GM21528 (cell line): ENCODE results near the gene C1orf198.

Source experiments
- ATAC-seq: cut with Tn5 transposase; IDR thresholded peaks from one replicate; pipeline ENCODE4 v1.9.1; 2021; ENCODE audit warnings: mild to moderate bottlenecking, moderate library complexity; ENCODE audit not compliant: unreplicated experiment, low FRiP score

Gene C1orf198

DNA sequence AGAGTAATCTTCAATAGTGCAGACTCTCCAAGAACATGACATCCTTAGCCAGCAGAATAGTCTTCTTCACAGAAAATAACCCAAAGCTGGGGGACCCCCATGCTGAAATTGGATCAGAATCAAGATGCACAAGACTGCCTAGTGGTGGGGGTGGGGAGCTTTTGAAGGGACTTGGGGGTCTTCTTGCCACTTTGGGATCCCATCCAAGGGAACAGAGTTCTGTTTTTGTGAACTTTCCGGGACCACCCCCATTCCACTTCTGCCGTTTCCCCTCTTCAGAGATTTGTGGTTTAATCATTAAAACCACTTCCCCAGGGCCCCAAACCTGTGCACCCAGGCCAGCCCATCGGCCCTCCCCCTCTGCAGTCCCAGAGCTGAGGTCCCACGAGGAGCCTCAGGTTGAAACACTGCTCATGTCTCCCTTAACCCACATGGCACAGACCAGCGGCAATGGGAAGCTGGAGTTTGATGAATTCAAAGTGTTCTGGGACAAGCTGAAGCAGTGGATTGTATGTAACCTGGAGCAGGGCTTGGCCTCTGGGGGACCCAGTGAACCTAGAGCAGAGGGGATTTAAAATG lies 76.2 kb downstream of the C1orf198 start:
- no peak for ATAC-seq

DNA sequence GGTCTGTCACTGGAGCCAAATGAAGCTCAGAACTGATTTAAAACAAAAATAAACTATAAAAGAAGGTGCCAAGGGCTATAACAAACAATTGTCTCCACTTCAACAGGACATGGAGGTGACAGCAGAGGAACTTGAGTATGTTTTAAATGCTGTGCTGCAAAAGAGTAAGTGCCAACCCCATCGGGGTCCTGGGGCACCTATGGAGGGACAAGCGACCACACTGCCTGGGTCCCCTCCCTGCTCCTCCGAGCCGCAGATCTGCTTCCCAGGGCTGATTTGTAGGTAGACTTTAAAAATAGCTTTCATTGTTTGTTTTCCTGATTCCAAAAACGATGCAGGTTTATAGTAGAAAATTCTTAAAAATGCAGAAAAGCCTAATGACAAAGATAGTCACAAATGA lies 78.3 kb downstream of the C1orf198 start:
- ATAC-seq = no peak

DNA sequence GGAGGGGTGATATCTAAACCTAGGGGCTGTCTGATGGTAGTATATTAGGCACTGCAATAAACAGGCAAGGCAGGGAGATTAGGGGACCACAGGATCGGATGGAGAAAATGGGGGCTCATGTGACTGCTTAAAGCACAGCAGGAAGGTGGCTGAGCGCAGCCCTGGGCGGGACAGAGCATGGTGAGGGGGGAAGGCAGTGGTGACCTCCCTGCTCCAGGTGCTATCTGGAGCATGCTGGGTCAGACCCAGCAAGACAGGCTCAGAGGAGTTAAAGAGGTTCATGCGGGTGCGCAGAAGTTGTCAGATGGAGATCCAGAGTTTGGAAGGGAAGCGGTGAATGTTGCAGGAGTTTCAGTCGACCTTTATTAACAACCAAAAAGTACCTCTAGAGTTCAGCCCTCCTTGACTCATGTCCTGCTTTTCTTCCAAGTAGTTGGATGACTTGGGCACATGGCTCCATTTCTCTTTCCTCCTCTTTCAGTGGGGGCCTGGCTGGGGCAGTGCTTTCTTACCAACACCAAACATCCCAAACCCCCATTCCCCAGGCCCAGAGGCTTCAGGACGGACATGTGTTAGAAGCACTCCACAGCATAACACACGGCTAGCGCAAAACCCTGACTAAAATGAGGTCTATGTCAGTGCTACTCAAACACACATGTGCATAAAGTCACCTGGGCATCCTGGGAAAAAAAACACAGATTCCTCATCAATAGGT lies 79.6 kb downstream of the C1orf198 start:
- no peak for ATAC-seq

DNA sequence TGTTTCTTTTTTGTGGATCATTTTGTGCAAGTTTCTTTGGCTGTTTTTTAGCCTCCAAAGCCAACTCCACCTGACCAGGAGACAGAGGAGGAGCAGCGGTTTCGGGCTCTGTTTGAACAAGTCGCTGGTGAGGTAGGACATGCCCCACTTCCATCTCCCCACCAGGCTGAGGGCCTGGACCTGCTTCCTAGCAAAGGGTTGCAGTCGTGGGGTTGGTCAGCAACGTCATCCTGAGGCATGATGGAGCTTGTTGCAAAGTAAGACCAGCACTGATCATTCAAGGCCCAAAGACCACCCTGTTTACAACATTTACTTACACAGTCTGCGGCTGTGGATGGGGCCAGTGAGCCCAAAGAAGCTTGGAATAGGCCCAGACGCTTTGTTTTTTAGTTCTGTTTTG lies 80.8 kb downstream of the C1orf198 start:
- ATAC-seq = no peak
